H1 (cell line): ENCODE results near the gene MVP. TPM values are rescaled to one million over a fixed set of nuclear protein-coding genes. Genes with fewer than 3 reads are reported as not detected.

Experiments
- CTCF ChIA-PET: fragments of 300-600 bp; sonication (Branson Sonifier 250); formaldehyde crosslinking; loops from one replicate; lab custom pipeline; 2021; ENCODE audit not compliant: partially characterized antibody; lab: Charles Lee
- POLR2A ChIA-PET: fragments of 300-600 bp; sonication (Branson Sonifier 250); formaldehyde crosslinking; loops from one replicate; lab custom pipeline; 2021; ENCODE audit warnings: inconsistent platforms; ENCODE audit not compliant: partially characterized antibody; lab: Charles Lee
- DNase-seq, 2 experiments: peaks; one replicate each; pipeline versions ENCODE4 v3.0.0 to v3.0.0-alpha.2; 2010 to 2022; ENCODE audit warnings: low spot score in 2 of 2, low read depth in 1 of 2, mixed read lengths in 1 of 2
- FAIRE-seq: peaks from 2 replicates; lab custom pipeline; 2011; peaks lifted over from hg19 to GRCh38; lab: Jason Lieb, UNC
- H2AFZ ChIP-seq: 2 replicates; pipeline ENCODE4 v1.8.1; 2012; ENCODE audit warnings: low read length, inconsistent platforms
- H2AK5ac ChIP-seq: 2 replicates; pipeline ENCODE4 v1.6.1; 2013; ENCODE audit warnings: low read depth, low read length
- H2BK120ac ChIP-seq: replicated peaks from 2 replicates; pipeline ENCODE3; 2013; ENCODE audit warnings: low read depth, low read length, inconsistent platforms
- H2BK12ac ChIP-seq: 2 replicates; pipeline ENCODE4 v1.6.1; 2013; ENCODE audit warnings: low read depth, low read length
- H2BK15ac ChIP-seq: 2 replicates; pipeline ENCODE4 v1.6.1; 2013; ENCODE audit warnings: low read length
- H2BK20ac ChIP-seq: 2 replicates; pipeline ENCODE4 v1.6.1; 2013; ENCODE audit warnings: low read length
- H2BK5ac ChIP-seq: 2 replicates; pipeline ENCODE4 v1.6.1; 2013; ENCODE audit warnings: low read depth, low read length
- H3K14ac ChIP-seq: 2 replicates; pipeline ENCODE4 v1.6.1; 2013; ENCODE audit warnings: inconsistent platforms; ENCODE audit not compliant: insufficient read length
- H3K18ac ChIP-seq: 2 replicates; pipeline ENCODE4 v1.6.1; 2013; ENCODE audit warnings: low read length; ENCODE audit errors: extremely low read depth
- H3K23ac ChIP-seq: 2 replicates; pipeline ENCODE4 v1.6.1; 2013; ENCODE audit warnings: inconsistent platforms; ENCODE audit not compliant: insufficient read length
- H3K23me2 ChIP-seq: 2 replicates; pipeline ENCODE4 v1.6.1; 2013; ENCODE audit warnings: low read depth, low read length
- H3K27ac ChIP-seq: 2 replicates; pipeline ENCODE4 v1.6.1; 2011; ENCODE audit warnings: low read depth, low read length, inconsistent platforms
- H3K27me3 ChIP-seq, 4 experiments: replicated peaks in 1 of 4; 1 replicate in 1 of 4; 2 replicates in 3 of 4; pipeline versions ENCODE4 v1.6.1 to v1.8.1; 2011 to 2013; ENCODE audit warnings: low read length in 3 of 4, mild to moderate bottlenecking in 3 of 4, inconsistent platforms in 2 of 4, mixed read lengths in 2 of 4, moderate library complexity in 1 of 4; ENCODE audit not compliant: control insufficient read depth in 3 of 4, insufficient read depth in 3 of 4; ENCODE audit errors: extremely low read depth in 1 of 4
- H3K36me3 ChIP-seq, 4 experiments: 2 replicates each; pipeline versions ENCODE4 v1.6.1 to v1.8.1; 2011 to 2013; ENCODE audit warnings: mild to moderate bottlenecking in 4 of 4, low read length in 3 of 4, moderate library complexity in 2 of 4, control low read depth in 1 of 4, inconsistent platforms in 1 of 4; ENCODE audit not compliant: insufficient read depth in 4 of 4, control insufficient read depth in 2 of 4
- H3K4ac ChIP-seq: replicated peaks from 2 replicates; pipeline ENCODE3; 2013; ENCODE audit warnings: low read length, low read depth, mixed read lengths, inconsistent platforms; ENCODE audit not compliant: insufficient read length
- H3K4me1 ChIP-seq, 4 experiments: replicated peaks in 1 of 4; 1 replicate in 1 of 4; 2 replicates in 3 of 4; pipeline versions ENCODE4 v1.6.1 to v1.8.1; 2011 to 2013; ENCODE audit warnings: low read length in 3 of 4, inconsistent platforms in 2 of 4, mixed read lengths in 1 of 4; ENCODE audit not compliant: insufficient read depth in 4 of 4, control insufficient read depth in 3 of 4
- H3K4me2 ChIP-seq, 2 experiments: 2 replicates each; pipeline versions ENCODE4 v1.6.1 to v1.8.1; 2011 to 2013; ENCODE audit warnings: low read depth in 2 of 2, low read length in 2 of 2, control low read depth in 1 of 2, inconsistent platforms in 1 of 2, mild to moderate bottlenecking in 1 of 2; ENCODE audit not compliant: insufficient read depth in 1 of 2
- H3K4me3 ChIP-seq, 4 experiments: fragments of 200-600, 300-600 bp in 1 of 4; sonication (generic), shearing (Covaris generic), sonication (Bioruptor Twin) in 1 of 4; 2 replicates each; pipeline versions ENCODE4 v1.5.1 to v1.8.1; 2011 to 2016; ENCODE audit warnings: low read length in 4 of 4, low read depth in 3 of 4, control low read depth in 2 of 4, inconsistent platforms in 2 of 4, mild to moderate bottlenecking in 2 of 4, mixed read lengths in 1 of 4, moderate library complexity in 1 of 4; ENCODE audit not compliant: insufficient read depth in 2 of 4; ENCODE audit errors: extremely low read depth in 1 of 4
- H3K56ac ChIP-seq: replicated peaks from 2 replicates; pipeline ENCODE3; 2013; ENCODE audit warnings: low read depth, mild to moderate bottlenecking, mixed read lengths, low read length, inconsistent platforms; ENCODE audit not compliant: insufficient read length
- H3K79me1 ChIP-seq: 2 replicates; pipeline ENCODE4 v1.6.1; 2013; ENCODE audit warnings: low read depth, low read length, control low read depth
- H3K79me2 ChIP-seq, 2 experiments: 2 replicates each; pipeline versions ENCODE4 v1.6.1 to v1.8.1; 2012 to 2013; ENCODE audit warnings: low read length in 2 of 2, mild to moderate bottlenecking in 2 of 2, inconsistent platforms in 1 of 2; ENCODE audit not compliant: insufficient read depth in 2 of 2, control insufficient read depth in 1 of 2
- H3K9ac ChIP-seq, 4 experiments: replicated peaks in 1 of 4; 1 replicate in 1 of 4; 2 replicates in 3 of 4; pipeline versions ENCODE4 v1.6.1 to v1.8.1; 2011 to 2013; ENCODE audit warnings: low read depth in 3 of 4, low read length in 3 of 4, control low read depth in 2 of 4, mild to moderate bottlenecking in 2 of 4, moderate library complexity in 2 of 4, inconsistent platforms in 1 of 4; ENCODE audit errors: extremely low read depth in 1 of 4
- H3K9me3 ChIP-seq, 2 experiments: 2 replicates each; pipeline versions ENCODE4 v1.6.1 to v1.8.1; 2012 to 2013; ENCODE audit warnings: mild to moderate bottlenecking in 2 of 2, moderate library complexity in 2 of 2, control low read depth in 1 of 2, inconsistent platforms in 1 of 2, low read depth in 1 of 2, low read length in 1 of 2, mixed read lengths in 1 of 2; ENCODE audit not compliant: insufficient read depth in 2 of 2
- H4K20me1 ChIP-seq, 2 experiments: replicated peaks in 1 of 2; 2 replicates each; pipeline versions ENCODE3 to v1.8.1; 2011 to 2013; ENCODE audit warnings: inconsistent platforms in 2 of 2, low read length in 2 of 2, mild to moderate bottlenecking in 1 of 2; ENCODE audit not compliant: insufficient read depth in 2 of 2, control insufficient read depth in 1 of 2
- H4K5ac ChIP-seq: 2 replicates; pipeline ENCODE4 v1.6.1; 2013; ENCODE audit warnings: low read length, low read depth, mixed read lengths, inconsistent platforms; ENCODE audit not compliant: insufficient read length
- H4K8ac ChIP-seq: 2 replicates; pipeline ENCODE4 v1.8.0; 2013; ENCODE audit warnings: mild to moderate bottlenecking, moderate library complexity, low read length, inconsistent platforms; ENCODE audit not compliant: insufficient read depth; ENCODE audit errors: extremely low read depth
- H4K91ac ChIP-seq: replicated peaks from 2 replicates; pipeline ENCODE3; 2013; ENCODE audit warnings: low read length, mixed read lengths, inconsistent platforms; ENCODE audit not compliant: insufficient read length
- CBX5 ChIP-seq: fragments of 300-800, 300-1000 bp; sonication (generic); IDR thresholded peaks from 2 replicates; pipeline ENCODE4 v1.7.1; 2016; ENCODE audit warnings: antibody characterized with exemption, low read length, low read depth
- CEBPB ChIP-seq: IDR thresholded peaks from 2 replicates; pipeline ENCODE4 v1.6.1; 2012; ENCODE audit warnings: low read depth, low read length
- KDM1A ChIP-seq: fragments of 200-600, 300-600 bp; sonication (generic); IDR thresholded peaks from 2 replicates; pipeline ENCODE4 v1.7.1; 2016; ENCODE audit warnings: mild to moderate bottlenecking, low read length, borderline replicate concordance
- KDM4A ChIP-seq: IDR thresholded peaks from one replicate; pipeline ENCODE4 v1.7.1; 2012; ENCODE audit warnings: low read depth, mild to moderate bottlenecking, moderate library complexity, low read length, inconsistent platforms; ENCODE audit not compliant: severe bottlenecking
- NANOG ChIP-seq: IDR thresholded peaks from 2 replicates; pipeline ENCODE4 v1.6.1; 2011; ENCODE audit warnings: low read length, low read depth, mild to moderate bottlenecking, inconsistent platforms; ENCODE audit not compliant: insufficient read depth, poor library complexity, severe bottlenecking
- SP4 ChIP-seq: IDR thresholded peaks from 2 replicates; pipeline ENCODE4 v1.6.1; 2012; ENCODE audit warnings: low read length, inconsistent platforms
- TAF7 ChIP-seq: optimal IDR thresholded peaks from 2 replicates; pipeline ENCODE3; 2011; ENCODE audit warnings: low read depth, mild to moderate bottlenecking, inconsistent platforms, low read length, moderate library complexity, borderline replicate concordance
- whole genome bisulfite sequencing, 2 experiments: shearing (Covaris generic) in 1 of 2; methylation state at CpG; one replicate each; pipeline versions ENCODE4 v1.1.6 to v1.1.7; 2013 to 2015; ENCODE audit warnings: low lambda C conversion rate in 2 of 2, mixed read lengths in 2 of 2, inconsistent platforms in 1 of 2, low coverage in 1 of 2, missing lambda C conversion rate in 1 of 2; ENCODE audit not compliant: insufficient replicate concordance in 2 of 2, insufficient coverage in 1 of 2, insufficient read length in 1 of 2; ENCODE audit errors: extremely low coverage in 1 of 2, missing lambda C conversion rate in 1 of 2; 5-methylcytosine and 5-hydroxymethylcytosine counted together
- polyA plus RNA-seq, 7 experiments: library from polyadenylated mRNA; depleted of rRNA in 3 of 7; stranded (reverse) in 5 of 7; unstranded in 2 of 7; fragments of >200 nt in 5 of 7; fragments of 200-250 nt in 2 of 7; gene quantifications; 1 replicate in 5 of 7; 2 replicates in 1 of 7; 4 replicates in 1 of 7; pipeline versions ENCODE4 v1.2.1 to v1.2.3, GENCODE V29; 2011 to 2013; ENCODE audit warnings: missing spikeins in 2 of 7, mixed read lengths in 2 of 7
- total RNA-seq: library from RNA; stranded (reverse); fragmentation: NEBNext Ultra II Directional; extraction: Animal tissue kit (Norgen Biotek cat#: 25700); gene quantifications from 2 replicates; pipeline ENCODE4 v1.2.1, GENCODE V29; 2021

The MVP gene
- total and polyA plus RNA-seq, 2 of the 8 experiments (the other 6 are each of a cell fraction or from before 2014, with no cell fraction given) = 1.9 TPM

DNA sequence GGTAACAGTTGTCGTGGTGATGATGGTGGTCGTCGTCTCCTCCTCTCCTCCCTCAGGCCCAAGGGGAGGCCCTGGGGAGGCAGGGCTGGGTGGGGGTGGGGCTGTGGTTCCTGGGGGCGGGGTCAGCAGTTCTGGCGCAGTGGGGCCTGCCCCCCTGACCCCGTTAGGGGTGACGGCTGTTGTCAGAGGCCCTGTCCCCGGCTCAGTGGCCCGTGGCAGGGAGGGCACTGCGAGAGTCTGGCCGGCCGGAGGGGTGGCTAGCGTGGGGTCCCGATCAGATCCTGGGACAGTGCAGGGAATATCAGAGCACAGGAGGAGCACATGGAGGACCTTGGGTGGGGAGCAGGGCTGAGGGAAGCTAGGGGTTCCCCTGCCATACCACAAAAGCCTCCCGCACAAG lies 76.6 kb downstream of the MVP start:
- 83% methylated on average over 6 of the region's 15 CpGs; no CpG with 5 or more reads in 1 of the 2 experiments for WGBS, 2 experiments
- Histone ChIP-seq H2AK5ac (no peak overlapping the region), H3K18ac (no peak overlapping the region), H2BK20ac (no peak overlapping the region), H3K14ac (no peak overlapping the region), H2BK5ac (no peak overlapping the region)
- no peak for TF ChIP-seq CEBPB
- TF ChIP-seq TAF7 = no peak
- TF ChIP-seq KDM1A = no peak
- TF ChIP-seq CBX5 = no peak
- TF ChIP-seq KDM4A = no peak
- TF ChIP-seq NANOG = no peak
- TF ChIP-seq SP4 = no peak
- TF ChIP-seq, all 59 proteins: peak for 0
- Histone ChIP-seq H2BK120ac (no peak overlapping the region), H3K27ac (no peak overlapping the region), H3K9me3 (no peaks in the 10 kb centered on the region), H3K27me3 (no peaks in the 10 kb centered on the region), H2BK12ac (no peak overlapping the region), H4K8ac (no peak overlapping the region), H4K91ac (no peak overlapping the region), H3K4me3 (no peak overlapping the region), H3K56ac (no peak overlapping the region), H2AFZ (no peak overlapping the region), H3K9ac (no peak overlapping the region), H3K23ac (no peak overlapping the region), H4K20me1 (peaks cover 0 to 3% of the 10 kb centered on the region in 2 experiments), H2BK15ac (no peak overlapping the region), H4K5ac (no peak overlapping the region), H3K79me2 (no peaks in the 10 kb centered on the region), H3K36me3 (no peaks in the 10 kb centered on the region; a peak in 2 of 8 replicates), H3K79me1 (peaks cover 4% of the 10 kb centered on the region; the same call in 1 of the 2 replicates), H3K4me2 (no peak overlapping the region; a peak in 1 of 4 replicates), H3K23me2 (peaks cover 24% of the 10 kb centered on the region), H3K4ac (no peak overlapping the region), H3K4me1 (peaks cover 0 to 14% (median 3%) of the 10 kb centered on the region in 4 experiments; a peak in 6 of 7 replicates)
- ChIA-PET POLR2A (no interaction called here), CTCF (no interaction called here)
- FAIRE-seq = no peak
- DNase-seq = no peak
